Measurements from ENCODE around the gene XYLB.

- no peak for TF ChIP-seq MXD4 (CRISPR knock-in tag; IDR thresholded peaks at IDR 0.05; ENCODE audit: borderline replicate concordance)
- TF ChIP-seq E2F4 (CRISPR knock-in tag; IDR thresholded peaks at IDR 0.05; ENCODE audit: borderline replicate concordance, low read depth), result no peak
- TF ChIP-seq CTCF (IDR thresholded peaks at IDR 0.05), result no peak
- TF ChIP-seq CREB1 (CRISPR knock-in tag; IDR thresholded peaks at IDR 0.05), result no peak
- no peak for TF ChIP-seq ZMAT4 (CRISPR knock-in tag; IDR thresholded peaks at IDR 0.05)
- TF ChIP-seq ATF2 (CRISPR knock-in tag; IDR thresholded peaks at IDR 0.05; ENCODE audit: borderline replicate concordance, low read depth), result no peak
- no peak for TF ChIP-seq HMGXB4 (CRISPR knock-in tag; IDR thresholded peaks at IDR 0.05)
- no peak for TF ChIP-seq E2F1 (CRISPR knock-in tag; IDR thresholded peaks at IDR 0.05)
- no peak for TF ChIP-seq GABPB1 (CRISPR knock-in tag; IDR thresholded peaks at IDR 0.05)
- TF ChIP-seq JUN (CRISPR knock-in tag; IDR thresholded peaks at IDR 0.05), result no peak
Measured at GRCh38 chr3:38313263-38313662, 33.3 kb upstream of the XYLB start.
